PC-3 (cell line): ENCODE results near the gene COL8A2. TPM values are rescaled to one million over a fixed set of nuclear protein-coding genes. Genes with fewer than 3 reads are reported as not detected.

ENCODE experiments used
- ATAC-seq: fragments of 200-7000 bp; cut with Tn5 transposase; 2 replicates; pipeline ENCODE4 v1.9.1; 2020; ENCODE audit warnings: mild to moderate bottlenecking, moderate library complexity
- BruUV-seq: library from RNA; stranded (reverse); fragments of 400-500 nt; replicated peaks from 2 replicates; lab custom pipeline; 2021; lab: Mats Ljungman, UMichigan
- CTCF ChIA-PET: fragments of 300-600 bp; sonication (Branson Sonifier 250); formaldehyde crosslinking; loops from one replicate; lab custom pipeline; 2022; ENCODE audit warnings: antibody characterized with exemption; lab: Charles Lee
- POLR2A ChIA-PET: fragments of 300-600 bp; sonication (Branson Sonifier 250); formaldehyde crosslinking; loops from one replicate; lab custom pipeline; 2022; ENCODE audit warnings: antibody characterized with exemption; ENCODE audit not compliant: unreplicated experiment; lab: Charles Lee
- DNase-seq: peaks from one replicate; pipeline ENCODE4 v3.0.0-alpha.2; 2015
- H2AFZ ChIP-seq: fragments of 300-600 bp; sonication (generic); 2 replicates; pipeline ENCODE4 v1.6.0; 2016; ENCODE audit warnings: antibody characterized with exemption, low read length
- H3F3A ChIP-seq: fragments of 300-600 bp; sonication (generic); one replicate; pipeline ENCODE4 v1.6.0; 2017; ENCODE audit warnings: antibody characterized with exemption, low read length, control low read depth, mild to moderate bottlenecking; ENCODE audit not compliant: unreplicated experiment
- H3K27ac ChIP-seq: fragments of 300-600 bp; sonication (generic); 2 replicates; pipeline ENCODE4 v1.5.1; 2016; ENCODE audit warnings: mild to moderate bottlenecking, low read length
- H3K27me3 ChIP-seq: fragments of 300-600 bp; sonication (generic); 2 replicates; pipeline ENCODE4 v1.6.1; 2016; ENCODE audit warnings: low read length, mixed read lengths
- H3K36me3 ChIP-seq: fragments of 300-600 bp; sonication (generic); 2 replicates; pipeline ENCODE4 v1.6.1; 2016; ENCODE audit warnings: low read depth, mixed run types, low read length, mixed read lengths
- H3K4me1 ChIP-seq: fragments of 300-600 bp; sonication (generic); 2 replicates; pipeline ENCODE4 v1.5.1; 2016; ENCODE audit warnings: low read length; ENCODE audit not compliant: insufficient read depth
- H3K4me2 ChIP-seq: fragments of 300-600 bp; sonication (generic); 2 replicates; pipeline ENCODE4 v1.6.0; 2016; ENCODE audit warnings: low read length
- H3K4me3 ChIP-seq: fragments of 300-600 bp; sonication (generic); 2 replicates; pipeline ENCODE4 v1.5.1; 2016; ENCODE audit warnings: mild to moderate bottlenecking, low read length, mixed read lengths
- H3K79me2 ChIP-seq: fragments of 300-600 bp; sonication (generic); 2 replicates; pipeline ENCODE4 v1.6.1; 2017; ENCODE audit warnings: low read length, mixed read lengths
- H3K9ac ChIP-seq: fragments of 300-600 bp; sonication (generic); 2 replicates; pipeline ENCODE4 v1.6.0; 2016; ENCODE audit warnings: mild to moderate bottlenecking, low read length
- H3K9me2 ChIP-seq: fragments of 300-600 bp; sonication (generic); replicated peaks from 2 replicates; pipeline ENCODE4 v1.6.1; 2016; ENCODE audit warnings: mixed run types, low read length, mixed read lengths
- H3K9me3 ChIP-seq: fragments of 300-600 bp; sonication (generic); 2 replicates; pipeline ENCODE4 v1.6.1; 2016; ENCODE audit warnings: low read length, mixed read lengths
- H4K20me1 ChIP-seq: fragments of 300-600 bp; sonication (generic); 2 replicates; pipeline ENCODE4 v1.6.1; 2016; ENCODE audit warnings: low read length, mixed read lengths
- CTCF ChIP-seq: fragments of 300-600 bp; sonication (generic); conservative IDR thresholded peaks from 2 replicates; pipeline ENCODE4 v1.5.1; 2017; ENCODE audit warnings: antibody characterized with exemption, low read depth, mild to moderate bottlenecking, low read length
- EZH2 ChIP-seq: fragments of 300-600 bp; sonication (generic); IDR thresholded peaks from one replicate; pipeline ENCODE4 v1.6.1; 2017; ENCODE audit warnings: antibody characterized with exemption, mild to moderate bottlenecking, low read length; ENCODE audit not compliant: unreplicated experiment
- EZH2phosphoT487 ChIP-seq: fragments of 300-600 bp; sonication (generic); IDR thresholded peaks from 2 replicates; pipeline ENCODE4 v1.6.1; 2018; ENCODE audit warnings: mild to moderate bottlenecking, antibody characterized with exemption, low read length, borderline replicate concordance
- intact Hi-C: fragments of 100-400 bp; cut with micrococcal nuclease; formaldehyde crosslinking; loops from 2 replicates; pipeline ENCODE4 v1.9.0; 2023
- total RNA-seq: library from RNA; depleted of rRNA; stranded (reverse); fragments of >200 nt; gene quantifications from 2 replicates; pipeline ENCODE4 v1.2.3, GENCODE V29; 2014

Gene COL8A2
- total RNA-seq, 1 experiment from 2014 or later, result 0.26 TPM

GRCh38 chr1:36139521-36139920 lies 14.5 kb upstream of the COL8A2 start:
- ChIA-PET CTCF (no interaction called here), POLR2A (no interaction called here)
- DNase-seq (no peak), ATAC-seq (no peak)
- H3K36me3 ChIP-seq, result peaks cover 33% of the 10 kb centered on the region
- TF ChIP-seq EZH2 (no peak), CTCF (no peak), EZH2phosphoT487 (no peak)
- H2AFZ ChIP-seq, result no peak overlapping the region
- peaks cover 53% of the 10 kb centered on the region for H3K79me2 ChIP-seq
- H3K4me2 ChIP-seq, result no peak overlapping the region
- H3K4me1 ChIP-seq, result peaks cover 38% of the 10 kb centered on the region
- intact Hi-C loops, result no loop called here
- no peaks in the 10 kb centered on the region for H4K20me1 ChIP-seq
- no peaks in the 10 kb centered on the region for H3K9me3 ChIP-seq
- peaks cover 5% of the 10 kb centered on the region for H3F3A ChIP-seq
- H3K4me3 ChIP-seq, result no peak overlapping the region
- no peaks in the 10 kb centered on the region for H3K27me3 ChIP-seq
- no peak overlapping the region for H3K27ac ChIP-seq
- no peak overlapping the region for H3K9ac ChIP-seq
- no TSS peak for BruUV-seq
- no peaks in the 10 kb centered on the region for H3K9me2 ChIP-seq

DNA sequence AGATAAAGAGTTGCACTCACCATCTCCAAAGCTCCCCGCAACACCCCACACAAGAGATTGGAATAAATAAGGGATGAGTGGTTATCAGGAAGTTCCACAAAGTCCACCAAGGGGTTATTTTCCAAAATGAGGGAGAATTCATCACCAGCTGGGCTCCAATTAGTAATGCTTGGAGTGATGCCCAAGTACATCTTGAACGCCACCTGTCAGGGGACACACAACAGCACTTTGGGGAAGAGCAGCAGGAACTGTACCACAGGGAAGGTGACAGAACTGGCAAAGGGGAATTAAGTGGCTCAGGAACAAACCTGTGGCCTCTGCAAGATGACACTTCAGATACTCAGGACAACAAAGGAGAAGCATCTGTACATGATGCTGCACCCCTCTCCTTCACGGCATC lies 12.8 kb upstream of the COL8A2 start:
- DNase-seq (no peak), ATAC-seq (no peak)
- TF ChIP-seq EZH2, result no peak
- no peak for TF ChIP-seq EZH2phosphoT487
- TF ChIP-seq CTCF, result no peak
- Histone ChIP-seq H3K4me3 (no peak overlapping the region), H3F3A (peaks cover 5% of the 10 kb centered on the region), H3K9ac (no peak overlapping the region), H4K20me1 (no peaks in the 10 kb centered on the region), H3K27ac (no peak overlapping the region), H3K9me2 (no peaks in the 10 kb centered on the region), H3K27me3 (no peaks in the 10 kb centered on the region), H3K79me2 (peaks cover 36% of the 10 kb centered on the region), H3K36me3 (peaks cover 33% of the 10 kb centered on the region), H3K9me3 (no peaks in the 10 kb centered on the region), H2AFZ (no peak overlapping the region), H3K4me2 (no peak overlapping the region), H3K4me1 (peaks cover 53% of the 10 kb centered on the region)
- ChIA-PET CTCF (no interaction called here), POLR2A (no interaction called here)
- BruUV-seq, result no TSS peak
- intact Hi-C loops, result no loop called here

DNA sequence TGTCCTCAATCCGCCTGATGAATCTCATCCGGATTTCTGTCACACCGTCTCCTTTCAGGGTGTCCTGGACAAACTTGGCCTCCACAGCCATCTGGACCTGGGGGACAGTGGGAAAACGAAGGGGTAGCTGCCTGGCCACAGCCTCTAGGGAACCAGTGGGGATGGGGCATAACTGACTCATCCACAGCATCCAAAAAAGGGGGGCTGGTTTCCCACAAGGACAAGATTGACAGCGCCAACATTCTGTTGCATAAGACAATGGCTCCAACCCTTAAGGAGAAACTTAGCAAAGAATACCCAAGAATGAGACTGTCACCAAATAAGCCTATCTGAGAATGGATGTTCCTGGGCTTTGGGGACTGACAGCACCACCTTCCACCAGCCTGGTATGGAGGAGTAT lies 12.2 kb upstream of the COL8A2 start:
- Histone ChIP-seq H3K79me2 (peaks cover 30% of the 10 kb centered on the region), H3K9me3 (no peaks in the 10 kb centered on the region), H3K27me3 (no peaks in the 10 kb centered on the region), H3K27ac (peak overlapping the region; percentile 70), H3K4me3 (no peak overlapping the region), H4K20me1 (no peaks in the 10 kb centered on the region), H3K4me1 (peaks cover 53% of the 10 kb centered on the region), H2AFZ (no peak overlapping the region), H3K9ac (no peak overlapping the region), H3F3A (peaks cover 5% of the 10 kb centered on the region), H3K36me3 (peaks cover 33% of the 10 kb centered on the region), H3K9me2 (no peaks in the 10 kb centered on the region), H3K4me2 (no peak overlapping the region)
- ChIA-PET CTCF (no interaction called here), POLR2A (no interaction called here)
- TF ChIP-seq EZH2phosphoT487, result no peak
- TF ChIP-seq EZH2, result no peak
- no peak for TF ChIP-seq CTCF
- BruUV-seq, result no TSS peak
- no peak for ATAC-seq
- intact Hi-C loops, result no loop called here
- no peak for DNase-seq
